Endothelial cell (in vitro differentiated cells): ENCODE results near the gene SORCS3. TPM values are rescaled to one million over a fixed set of nuclear protein-coding genes. Genes with fewer than 3 reads are reported as not detected.

Source experiments
- DNase-seq: peaks from one replicate; pipeline ENCODE4 v3.0.0; 2021; ENCODE audit warnings: low spot score
- H3K27ac Mint-ChIP-seq: one replicate; pipeline ENCODE4 v1.8.0; 2021; ENCODE audit warnings: mixed read lengths, inconsistent platforms; ENCODE audit not compliant: unreplicated experiment
- H3K27me3 Mint-ChIP-seq: one replicate; pipeline ENCODE4 v1.8.0; 2021; ENCODE audit warnings: mild to moderate bottlenecking, moderate library complexity, mixed read lengths, inconsistent platforms; ENCODE audit not compliant: unreplicated experiment
- H3K36me3 Mint-ChIP-seq: one replicate; pipeline ENCODE4 v1.8.0; 2021; ENCODE audit warnings: mild to moderate bottlenecking, low read depth, mixed read lengths, inconsistent platforms; ENCODE audit not compliant: unreplicated experiment
- H3K4me1 Mint-ChIP-seq: one replicate; pipeline ENCODE4 v1.8.0; 2021; ENCODE audit warnings: mild to moderate bottlenecking, mixed read lengths, inconsistent platforms; ENCODE audit not compliant: unreplicated experiment
- H3K4me3 Mint-ChIP-seq: one replicate; pipeline ENCODE4 v1.8.0; 2021; ENCODE audit warnings: mild to moderate bottlenecking, mixed read lengths, inconsistent platforms; ENCODE audit not compliant: unreplicated experiment
- H3K9me3 Mint-ChIP-seq: one replicate; pipeline ENCODE4 v1.8.0; 2021; ENCODE audit warnings: mixed read lengths, inconsistent platforms; ENCODE audit not compliant: unreplicated experiment
- CTCF ChIP-seq: fragments of 200-600 bp; sonication (generic); IDR thresholded peaks from one replicate; pipeline ENCODE4 v1.5.0; 2021; ENCODE audit warnings: antibody characterized with exemption; ENCODE audit not compliant: unreplicated experiment
- total RNA-seq: library from RNA; stranded (reverse); fragmentation: NEBNext Ultra II Directional; extraction: Animal tissue kit (Norgen Biotek cat#: 25700); gene quantifications from one replicate; pipeline ENCODE4 v1.2.1, GENCODE V29; 2021; ENCODE audit not compliant: unreplicated experiment

SORCS3 gene
- total RNA-seq, 1 donor from 2014 or later, result not detected

GRCh38 chr10:104806801-104807200, 165.7 kb downstream of the SORCS3 start:
- no peaks in the 10 kb centered on the region for H3K27me3 Mint-ChIP-seq
- no peak overlapping the region for H3K4me3 Mint-ChIP-seq
- DNase-seq, result no peak
- no peak for TF ChIP-seq CTCF
- no peaks in the 10 kb centered on the region for H3K9me3 Mint-ChIP-seq
- H3K36me3 Mint-ChIP-seq, result no peaks in the 10 kb centered on the region
- no peaks in the 10 kb centered on the region for H3K4me1 Mint-ChIP-seq
- no peak overlapping the region for H3K27ac Mint-ChIP-seq

- DNase-seq, result no peak
- Mint-ChIP-seq H3K36me3 (no peaks in the 10 kb centered on the region), H3K27me3 (no peaks in the 10 kb centered on the region), H3K4me1 (no peaks in the 10 kb centered on the region), H3K4me3 (no peak overlapping the region), H3K27ac (no peak overlapping the region), H3K9me3 (no peaks in the 10 kb centered on the region)
- TF ChIP-seq CTCF, result no peak
These were observed 166.7 kb downstream of the SORCS3 start for GRCh38 chr10:104807581-104808310.

GRCh38 chr10:104809288-104810090, 168.4 kb downstream of the SORCS3 start:
- no peak for DNase-seq
- no peak overlapping the region for H3K4me3 Mint-ChIP-seq
- no peak overlapping the region for H3K27ac Mint-ChIP-seq
- peaks cover 1% of the 10 kb centered on the region for H3K27me3 Mint-ChIP-seq
- no peaks in the 10 kb centered on the region for H3K9me3 Mint-ChIP-seq
- no peak for TF ChIP-seq CTCF
- H3K4me1 Mint-ChIP-seq, result no peaks in the 10 kb centered on the region
- no peaks in the 10 kb centered on the region for H3K36me3 Mint-ChIP-seq

DNA sequence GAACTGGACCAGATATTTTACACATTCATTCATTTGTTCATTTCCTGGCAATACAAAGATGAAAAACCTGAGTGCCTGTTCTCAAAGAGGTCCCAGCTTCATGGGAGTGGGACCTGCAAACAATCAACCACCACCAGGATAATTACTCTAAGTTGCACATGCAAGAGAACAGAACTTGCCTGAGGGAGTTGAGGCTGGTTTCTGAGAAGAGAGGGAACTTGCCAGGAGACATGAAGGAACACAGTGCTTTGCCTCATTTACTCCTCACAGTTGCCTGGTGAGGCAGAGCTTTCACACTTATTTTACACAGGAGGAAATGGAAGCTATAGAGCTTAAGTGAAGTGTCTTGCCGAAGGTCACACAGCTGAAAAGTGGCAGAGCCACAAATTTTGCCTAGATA, 170.1 kb downstream of the SORCS3 start:
- Mint-ChIP-seq H3K27me3 (peaks cover 1% of the 10 kb centered on the region), H3K27ac (no peak overlapping the region)

More for the DNA sequence above, 170.1 kb downstream of the SORCS3 start:
- Mint-ChIP-seq H3K4me1 (no peaks in the 10 kb centered on the region), H3K4me3 (no peak overlapping the region), H3K36me3 (no peaks in the 10 kb centered on the region), H3K9me3 (no peaks in the 10 kb centered on the region)
- no peak for TF ChIP-seq CTCF
- no peak for DNase-seq
